ENCODE results near the gene ARPC1A.

- TF ChIP-seq, protein P1, sequence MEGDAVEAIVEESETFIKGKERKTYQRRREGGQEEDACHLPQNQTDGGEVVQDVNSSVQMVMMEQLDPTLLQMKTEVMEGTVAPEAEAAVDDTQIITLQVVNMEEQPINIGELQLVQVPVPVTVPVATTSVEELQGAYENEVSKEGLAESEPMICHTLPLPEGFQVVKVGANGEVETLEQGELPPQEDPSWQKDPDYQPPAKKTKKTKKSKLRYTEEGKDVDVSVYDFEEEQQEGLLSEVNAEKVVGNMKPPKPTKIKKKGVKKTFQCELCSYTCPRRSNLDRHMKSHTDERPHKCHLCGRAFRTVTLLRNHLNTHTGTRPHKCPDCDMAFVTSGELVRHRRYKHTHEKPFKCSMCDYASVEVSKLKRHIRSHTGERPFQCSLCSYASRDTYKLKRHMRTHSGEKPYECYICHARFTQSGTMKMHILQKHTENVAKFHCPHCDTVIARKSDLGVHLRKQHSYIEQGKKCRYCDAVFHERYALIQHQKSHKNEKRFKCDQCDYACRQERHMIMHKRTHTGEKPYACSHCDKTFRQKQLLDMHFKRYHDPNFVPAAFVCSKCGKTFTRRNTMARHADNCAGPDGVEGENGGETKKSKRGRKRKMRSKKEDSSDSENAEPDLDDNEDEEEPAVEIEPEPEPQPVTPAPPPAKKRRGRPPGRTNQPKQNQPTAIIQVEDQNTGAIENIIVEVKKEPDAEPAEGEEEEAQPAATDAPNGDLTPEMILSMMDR (IDR thresholded peaks at IDR 0.05; ENCODE audit: low read depth, low read length, poor library complexity, severe bottlenecking), result no peak
- TF ChIP-seq EZH2phosphoT487 (IDR thresholded peaks at IDR 0.05; ENCODE audit: borderline replicate concordance, low read length), result no peak
These were observed 48.7 kb downstream of the ARPC1A start, which contains the start of gene ARPC1B for GRCh38 chr7:99374111-99375064.

Data from DOHH2 (cell line).